NCI-H2081 (cell line): ENCODE measurements around the gene FZR1.

ENCODE experiments used
- DNase-seq, 2 experiments: peaks; one replicate each; lab custom pipeline; 2025; lab: John Stamatoyannopoulos, UW

FZR1 gene

DNA sequence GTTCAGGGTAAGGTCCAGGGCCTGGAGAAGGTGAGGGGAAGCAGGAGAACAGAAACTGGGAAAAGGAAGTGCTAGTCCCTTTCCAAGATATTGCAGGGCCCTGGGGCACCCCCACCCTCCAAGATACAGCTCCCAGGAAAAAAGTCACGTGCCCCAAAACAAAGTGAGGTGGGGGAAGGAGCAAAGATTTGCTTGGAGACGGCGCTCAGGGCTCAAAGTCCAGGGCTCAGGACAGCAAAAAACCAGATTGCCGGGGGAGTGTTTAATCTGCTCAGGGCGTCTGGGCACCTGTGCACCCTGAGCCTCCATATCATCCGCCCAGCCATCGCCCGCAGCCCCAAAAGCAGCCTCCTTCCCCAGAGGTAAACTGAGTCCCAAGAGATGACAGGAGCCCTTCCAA is 32.1 kb upstream of the FZR1 start:
- DNase-seq: no peak

- no peak for DNase-seq
These were observed 31.5 kb upstream of the FZR1 start for GRCh38 chr19:3474614-3475013.

DNA sequence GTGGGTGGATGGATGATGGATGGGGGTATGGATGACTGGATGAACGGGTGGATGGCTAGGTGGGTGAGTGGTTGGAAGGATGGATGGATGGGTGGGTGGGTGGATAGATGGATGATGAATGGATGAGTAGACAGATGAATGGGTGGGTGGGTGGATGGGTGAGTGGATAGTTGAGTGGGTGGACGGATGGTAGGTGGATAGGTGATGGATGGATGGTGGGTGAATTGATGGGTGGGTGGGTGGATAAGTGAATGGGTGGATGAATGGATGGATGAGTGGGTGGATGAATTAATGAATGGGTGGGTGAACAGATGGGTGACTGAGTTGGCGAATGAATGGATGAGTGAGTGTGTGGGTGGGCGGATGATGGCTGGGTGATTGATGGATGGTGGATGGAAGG is 30.7 kb upstream of the FZR1 start:
- DNase-seq: no peak

GRCh38 chr19:3476830-3477229 is 29.3 kb upstream of the FZR1 start:
- DNase-seq: no peak

DNA sequence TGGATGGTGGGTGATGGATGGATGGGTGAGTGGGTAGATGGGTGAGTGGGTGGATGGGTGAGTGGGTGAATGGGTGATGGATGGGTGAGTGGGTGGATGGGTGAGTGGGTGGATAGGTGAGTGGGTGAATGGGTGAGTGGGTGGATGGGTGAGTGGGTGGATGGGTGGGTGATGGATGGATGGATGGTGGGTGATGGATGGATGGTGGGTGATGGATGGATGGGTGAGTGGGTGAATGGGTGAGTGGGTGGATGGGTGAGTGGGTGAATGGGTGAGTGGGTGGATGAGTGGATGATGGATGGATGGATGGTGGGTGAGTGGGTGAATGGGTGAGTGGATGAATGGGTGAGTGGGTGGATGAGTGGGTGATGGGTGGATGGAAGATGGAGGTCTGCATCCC is 28.6 kb upstream of the FZR1 start:
- no peak for DNase-seq

DNA sequence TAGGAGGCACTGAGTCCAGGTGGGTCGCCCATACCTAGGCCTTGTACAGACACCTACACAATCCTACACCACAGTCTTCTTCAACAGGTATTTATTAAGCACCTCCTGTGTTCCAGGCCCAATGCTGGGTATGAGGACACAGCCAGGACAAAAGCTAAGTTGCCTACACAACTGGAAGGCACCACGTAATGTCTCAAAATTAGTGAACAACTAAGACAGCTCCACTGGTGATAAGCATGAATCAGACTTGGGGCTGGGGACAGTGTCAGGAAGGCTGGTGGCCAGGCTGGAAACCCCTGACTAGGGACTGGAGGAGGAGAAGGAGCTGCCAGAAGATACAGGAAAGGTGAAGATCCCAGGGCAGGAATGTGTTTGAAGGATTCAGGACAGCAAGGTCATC is 28.2 kb upstream of the FZR1 start:
- no peak for DNase-seq

DNA sequence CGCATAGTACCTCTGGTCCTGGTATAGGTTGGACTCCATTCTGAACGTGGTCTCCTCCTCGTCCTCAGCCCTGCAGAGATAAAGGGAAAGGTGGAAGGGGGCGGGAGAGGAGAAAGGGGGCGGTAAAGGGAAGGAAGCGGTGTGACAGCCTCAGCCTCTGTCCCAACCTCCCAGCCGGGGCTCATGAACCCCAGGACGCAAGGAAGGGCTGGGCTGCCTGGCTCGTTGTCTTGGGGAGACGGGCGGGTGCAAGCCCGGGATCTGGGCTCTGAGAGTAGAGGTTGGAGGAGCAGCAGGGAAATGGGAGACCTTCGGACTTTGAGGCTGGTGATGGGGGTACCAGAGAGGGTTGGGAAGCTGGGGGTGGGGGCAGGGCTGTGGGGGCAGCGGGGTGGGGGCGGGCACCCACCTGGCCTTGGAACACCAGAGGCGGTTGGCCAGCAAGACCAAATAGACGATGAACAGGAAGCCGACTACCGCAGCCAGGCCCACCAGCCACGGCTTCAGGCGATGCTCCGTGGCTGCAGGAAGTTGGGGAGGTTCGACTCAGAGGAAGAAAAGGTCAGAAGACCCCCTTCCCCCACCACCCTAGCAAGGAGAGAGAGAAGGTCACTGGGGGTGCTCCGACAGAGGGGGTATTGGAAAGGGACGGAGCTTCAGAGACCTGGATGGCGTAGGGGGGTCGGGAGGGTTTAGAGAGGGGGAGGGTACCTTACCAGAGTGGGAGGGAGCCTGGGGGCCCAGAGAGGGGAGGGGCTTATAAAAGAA is 27.5 kb upstream of the FZR1 start:
- DNase-seq: no peak

DNA sequence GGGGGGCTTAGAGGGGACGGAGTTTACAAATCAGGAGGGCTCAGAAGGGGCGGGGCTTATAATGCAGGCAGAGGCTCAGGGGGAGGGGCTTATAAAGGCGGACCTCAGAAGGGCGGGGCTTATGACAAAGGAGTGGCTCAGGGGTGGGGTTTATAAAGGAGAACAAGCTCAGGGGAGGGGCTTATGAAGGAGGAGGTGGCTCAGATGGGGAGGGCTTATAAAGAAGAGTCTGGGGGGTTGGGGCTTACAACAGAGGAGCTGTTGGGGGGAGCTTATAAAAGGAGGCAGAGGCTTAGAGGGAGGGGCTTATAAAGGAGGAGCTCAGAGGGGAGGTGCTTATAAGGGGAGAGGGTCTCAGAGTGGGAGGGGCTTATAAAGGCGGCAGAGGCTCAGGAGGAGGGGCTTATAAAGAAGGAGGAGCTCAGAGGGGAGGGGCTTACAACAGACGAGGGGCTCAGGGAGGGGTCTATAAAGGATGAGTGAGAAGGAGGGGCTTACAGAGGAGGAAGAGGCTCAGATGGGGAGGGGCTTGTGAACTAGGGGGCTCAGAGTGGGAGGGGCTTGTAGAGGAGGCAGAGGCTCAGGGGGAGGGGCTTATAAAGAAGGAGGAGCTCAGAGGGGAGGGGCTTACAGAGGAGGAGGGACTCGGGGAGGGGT is 26.8 kb upstream of the FZR1 start:
- DNase-seq: peak in 1 of 2 experiments; percentile 15

DNA sequence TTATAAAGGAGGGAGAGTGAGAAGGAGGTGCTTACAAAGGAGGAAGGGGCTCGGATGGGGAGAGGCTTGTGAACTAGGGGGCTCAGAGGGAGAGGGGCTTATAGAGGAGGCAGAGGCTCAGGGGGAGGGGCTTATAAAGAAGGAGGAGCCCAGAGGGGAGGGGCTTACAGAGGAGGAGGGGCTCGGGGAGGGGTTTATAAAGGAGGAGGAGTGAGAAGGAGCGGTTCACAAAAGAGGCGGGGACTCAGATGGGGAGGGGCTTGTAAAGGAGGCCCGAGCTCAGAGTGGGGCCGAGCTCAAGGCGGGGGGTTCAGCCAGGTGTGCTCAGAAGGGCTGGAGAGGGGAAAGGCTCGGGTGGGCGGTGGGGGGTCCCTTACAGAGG is 26.3 kb upstream of the FZR1 start:
- DNase-seq: no peak

DNA sequence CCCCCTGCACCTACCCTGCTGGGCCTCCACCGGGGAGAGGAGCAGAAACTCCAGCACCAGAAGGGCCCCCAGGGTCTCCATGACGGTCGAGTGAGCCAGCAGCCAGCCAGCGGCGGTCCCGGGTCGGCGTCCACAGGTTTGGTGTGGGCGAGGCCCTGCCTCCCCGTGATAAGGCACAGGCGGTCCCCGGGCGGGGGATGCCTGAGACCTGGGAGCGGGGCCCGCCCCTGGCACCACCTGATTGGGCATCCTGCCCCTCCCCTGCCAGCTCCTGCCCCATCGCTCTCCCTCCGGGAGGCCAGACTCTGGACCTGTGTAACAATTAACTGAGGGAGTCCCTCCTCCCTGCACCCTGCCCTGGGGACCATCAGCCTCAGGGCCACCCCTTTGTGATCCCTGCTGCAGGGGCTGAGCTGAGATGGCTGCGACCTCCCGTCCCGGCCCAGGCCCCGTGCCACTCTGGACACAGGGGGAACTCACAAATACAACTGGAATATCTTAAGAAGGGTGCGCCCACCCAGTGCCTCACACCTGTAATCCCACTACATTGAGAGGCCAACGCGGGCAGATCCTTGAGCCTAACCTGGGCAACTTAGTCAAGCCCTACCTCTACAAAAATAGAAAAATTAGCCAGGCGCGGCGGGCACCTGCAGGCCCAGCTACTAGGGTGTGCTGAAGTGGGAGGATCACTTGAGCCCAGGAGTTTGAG is 25.6 kb upstream of the FZR1 start, which contains the start of gene SMIM24:
Gene SMIM24, minus strand, starts transcription at position 143 of the 709 bp plus-strand sequence. Its CDS starts 62 bp downstream, at position 81.
- DNase-seq: no peak

GRCh38 chr19:3481241-3482090 is 24.6 kb upstream of the FZR1 start:
- DNase-seq: no peak

- no peak for DNase-seq
These were observed 23.4 kb upstream of the FZR1 start for GRCh38 chr19:3482507-3483225.

- DNase-seq: no peak
These were observed 22.9 kb upstream of the FZR1 start, which contains the start of gene SMIM44 for GRCh38 chr19:3483226-3483628. Gene SMIM44 (minus strand): TSS chr19:3483441. CDS start chr19:3483403, 38 bp downstream.

- no peak for DNase-seq
These were observed 14.6 kb upstream of the FZR1 start for GRCh38 chr19:3491396-3492119.

DNA sequence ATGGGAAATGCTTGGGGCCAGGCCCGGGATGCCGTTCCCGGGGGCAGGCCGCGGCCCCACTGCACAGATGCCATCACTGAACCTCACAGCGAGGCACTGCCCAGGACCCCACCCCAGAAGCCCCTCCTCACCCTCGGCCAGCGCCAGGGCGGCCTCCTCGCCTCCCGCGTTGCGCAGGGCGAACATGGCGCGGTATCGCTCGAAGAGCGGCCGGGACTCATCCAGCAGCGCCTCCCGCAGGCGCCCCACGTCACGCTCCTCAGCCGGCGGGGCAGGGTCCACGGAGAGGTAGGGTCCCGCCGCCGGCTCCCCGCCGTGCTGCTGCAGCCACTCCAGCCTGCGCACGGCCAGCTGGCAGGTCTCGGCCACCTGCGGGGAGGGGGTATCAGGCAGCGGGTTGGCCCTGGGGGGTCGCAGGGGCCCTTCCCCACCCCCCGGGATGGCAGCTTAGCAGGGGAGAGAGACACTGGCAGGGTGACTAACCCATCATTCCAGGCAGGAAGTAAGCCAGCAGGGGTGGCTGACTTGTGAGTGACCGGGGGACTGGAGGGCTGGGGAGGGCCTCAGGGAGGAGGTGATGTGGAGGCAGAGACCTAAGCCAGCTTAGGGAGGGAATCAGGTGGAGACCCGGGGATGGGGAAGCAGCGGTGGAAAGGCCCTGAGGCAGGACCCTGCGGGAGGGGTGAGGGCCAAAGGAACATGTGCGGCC is 13.8 kb upstream of the FZR1 start:
- DNase-seq: no peak

DNA sequence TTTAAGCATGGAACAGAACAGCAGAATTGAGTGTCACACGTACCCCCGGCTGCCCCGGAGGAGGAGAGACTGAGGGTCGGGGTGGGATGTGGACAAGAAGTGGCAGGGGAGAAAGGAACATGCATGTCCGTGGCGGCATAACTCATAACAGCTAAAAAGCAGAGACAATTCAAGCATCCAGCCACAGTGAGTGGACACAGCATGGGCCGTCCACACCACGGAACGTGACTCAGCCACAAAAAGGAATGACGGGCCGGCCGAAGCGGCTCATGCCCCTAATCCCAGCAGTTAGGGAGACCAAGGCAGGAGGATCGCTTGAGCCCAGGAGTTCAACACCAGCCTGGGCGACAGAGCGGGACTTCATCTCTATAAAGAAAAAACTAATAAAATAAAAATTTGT is 13.2 kb upstream of the FZR1 start:
- no peak for DNase-seq

GRCh38 chr19:3493651-3494050 is 12.5 kb upstream of the FZR1 start:
- DNase-seq: no peak

DNA sequence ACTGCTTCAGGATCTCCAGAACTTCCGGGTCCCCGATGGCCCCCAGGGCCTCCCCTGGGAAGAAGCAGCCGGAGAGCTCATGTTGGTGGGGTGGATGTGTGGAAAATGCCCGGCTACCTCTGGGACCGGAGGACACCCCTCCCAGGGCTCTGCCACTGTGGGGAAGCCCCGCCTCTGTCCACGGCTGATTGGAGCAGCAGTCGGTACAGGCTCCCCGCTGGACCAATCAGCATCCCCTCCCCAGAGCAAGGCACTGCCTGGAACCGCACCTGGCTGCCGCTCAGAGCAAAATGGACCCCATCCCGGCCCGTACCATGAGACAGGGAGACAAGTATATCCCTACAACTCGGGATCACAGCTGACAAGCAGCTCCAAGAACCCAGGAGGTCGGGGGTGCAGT is 12.1 kb upstream of the FZR1 start:
- no peak for DNase-seq

- no peak for DNase-seq
These were observed 11.6 kb upstream of the FZR1 start for GRCh38 chr19:3494559-3494958.
